Left ventricle myocardium superior (tissue), 1 donor: ENCODE data around the gene S100A9. TPM values are rescaled to one million over a fixed set of nuclear protein-coding genes. Genes with fewer than 3 reads are reported as not detected.
"Not testable (repeated sequence)": the region's sequence is repeated elsewhere in the genome, so short reads cannot be mapped to it uniquely, and the experiment has no call there.

Experiments
- ATAC-seq: fragments of 200-7000 bp; cut with Tn5 transposase; one replicate; pipeline ENCODE4 v1.9.1; 2020; ENCODE audit warnings: mild to moderate bottlenecking, moderate library complexity
- DNase-seq: peaks from one replicate; pipeline ENCODE4 v3.0.0-alpha.2; 2020
- intact Hi-C: fragments of 100-400 bp; cut with micrococcal nuclease; formaldehyde crosslinking; loops from one replicate; pipeline ENCODE4 v1.11.0; 2022
- long read RNA-seq: library from polyadenylated mRNA; unstranded; transcript quantifications from one replicate; pipeline ENCODE4 v2.0.0, GENCODE V29; 2021
- total RNA-seq: library from RNA; stranded (reverse); fragmentation: NEBNext Ultra II Directional; extraction: Animal tissue kit (Norgen Biotek cat#: 25700); gene quantifications from one replicate; pipeline ENCODE4 v1.2.1, GENCODE V29; 2021
- donor health status: DM: no; HTN: yes; CAD: no; lungs with severe emphysema.

S100A9 gene
- 87.0 TPM for total RNA-seq
- long read RNA-seq, partial matches to known transcripts: 3 of 10 reads
- long read RNA-seq, other reads (novel, unspliced or antisense): 3 of 10 reads

DNA sequence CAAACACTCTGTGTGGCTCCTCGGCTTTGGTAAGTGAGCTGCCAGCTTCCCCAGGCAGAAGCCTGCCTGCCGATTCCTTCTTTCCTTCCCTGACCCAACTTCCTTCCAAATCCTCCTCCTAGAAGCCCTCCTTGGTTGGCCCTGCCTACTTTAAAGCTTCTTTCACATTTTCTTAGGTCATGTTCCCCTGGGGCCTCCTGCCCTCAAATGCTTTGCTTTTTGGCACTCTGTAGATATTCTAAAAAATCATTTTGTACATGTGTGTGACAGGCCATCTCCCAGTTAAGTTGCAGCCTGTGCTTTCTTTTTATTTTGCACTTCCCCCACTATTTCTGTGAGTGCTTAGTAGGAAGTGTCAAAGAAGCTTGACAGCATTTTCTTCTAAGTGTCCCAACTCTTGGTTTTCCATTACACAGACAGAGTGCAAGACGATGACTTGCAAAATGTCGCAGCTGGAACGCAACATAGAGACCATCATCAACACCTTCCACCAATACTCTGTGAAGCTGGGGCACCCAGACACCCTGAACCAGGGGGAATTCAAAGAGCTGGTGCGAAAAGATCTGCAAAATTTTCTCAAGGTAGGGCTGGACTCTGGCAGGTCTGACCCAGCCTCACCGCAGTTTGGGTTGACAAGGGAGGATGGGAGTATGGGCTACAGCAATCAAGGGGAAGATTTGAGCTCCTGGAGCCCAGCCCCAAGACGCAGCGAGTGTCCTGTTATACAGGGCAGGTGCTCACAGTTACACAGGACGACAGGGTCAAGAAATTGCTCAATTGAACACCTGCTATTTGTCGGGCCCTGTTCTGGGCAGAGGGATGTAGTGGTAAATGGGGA lies at the start of gene S100A9:
Gene S100A9, plus strand, starts transcription at position 2 of the 838 bp plus-strand sequence. Its CDS starts 430 bp downstream, at position 432.
- DNase-seq: no peak
- ATAC-seq: no peak
- intact Hi-C loops: no loop called here

DNA sequence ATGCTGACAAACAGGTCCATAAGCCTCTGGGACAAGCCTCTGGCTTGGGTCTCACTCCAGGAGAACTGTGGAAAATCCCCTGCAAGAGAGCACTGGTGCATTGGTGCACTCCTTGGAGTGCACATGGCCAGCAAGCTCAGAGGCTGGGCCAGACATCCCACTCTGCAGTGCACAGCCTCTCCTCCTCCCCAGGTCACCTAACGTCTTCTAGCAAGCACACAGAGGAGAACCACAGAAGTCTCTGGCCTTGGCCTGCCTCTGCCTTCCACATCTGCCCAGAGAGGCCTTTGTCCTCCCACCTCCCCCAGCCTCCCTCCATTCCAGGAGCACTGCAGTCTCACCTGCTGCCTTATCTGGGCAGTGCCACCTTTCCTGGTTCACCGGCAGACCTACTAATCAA lies 49.1 kb upstream of the S100A9 start:
- DNase-seq (no peak), ATAC-seq (no peak)
- intact Hi-C loops: no loop called here

DNA sequence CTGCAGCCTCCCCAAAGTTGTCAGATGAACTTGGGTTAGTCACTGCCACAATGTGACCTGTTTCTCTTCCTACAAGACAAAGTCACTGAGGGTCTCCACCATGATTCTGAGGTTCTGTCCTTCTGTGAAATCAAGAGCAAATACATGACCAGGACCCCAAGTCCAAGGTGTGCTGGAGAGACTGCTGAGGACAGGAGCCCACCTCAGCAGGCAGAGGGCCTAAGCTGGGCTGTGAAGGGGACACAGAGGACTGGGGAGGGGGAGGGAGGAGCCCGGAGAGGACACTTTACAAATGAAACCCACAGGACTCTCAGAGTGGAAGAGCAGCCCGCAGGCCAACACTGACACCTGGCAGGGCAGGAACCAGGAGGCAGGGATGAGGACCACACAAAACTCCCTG lies 48.2 kb upstream of the S100A9 start:
- intact Hi-C loops: no loop called here
- ATAC-seq: no peak

DNA sequence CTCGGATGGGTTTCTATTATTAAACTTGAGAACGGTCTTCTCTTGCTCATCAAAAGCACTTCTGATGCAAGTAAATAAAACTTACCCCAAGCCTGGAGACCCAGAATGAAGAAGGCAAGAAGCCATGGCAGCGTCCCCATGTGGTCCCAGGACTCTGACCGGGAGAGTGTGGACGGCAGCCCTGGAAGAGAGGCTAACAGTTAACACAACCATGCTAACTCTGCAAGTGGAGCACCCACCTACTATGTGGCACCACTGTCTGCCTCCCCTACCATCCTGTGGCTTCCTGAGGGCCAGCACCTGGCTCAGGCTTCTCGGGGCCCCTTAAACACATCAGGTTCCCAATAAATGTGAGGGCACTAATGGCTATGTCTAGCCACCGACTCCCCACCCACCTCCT lies 47.1 kb upstream of the S100A9 start:
- intact Hi-C loops: no loop called here
- DNase-seq (no peak), ATAC-seq (no peak)

More for the DNA sequence above, 48.2 kb upstream of the S100A9 start:
- DNase-seq: no peak

DNA sequence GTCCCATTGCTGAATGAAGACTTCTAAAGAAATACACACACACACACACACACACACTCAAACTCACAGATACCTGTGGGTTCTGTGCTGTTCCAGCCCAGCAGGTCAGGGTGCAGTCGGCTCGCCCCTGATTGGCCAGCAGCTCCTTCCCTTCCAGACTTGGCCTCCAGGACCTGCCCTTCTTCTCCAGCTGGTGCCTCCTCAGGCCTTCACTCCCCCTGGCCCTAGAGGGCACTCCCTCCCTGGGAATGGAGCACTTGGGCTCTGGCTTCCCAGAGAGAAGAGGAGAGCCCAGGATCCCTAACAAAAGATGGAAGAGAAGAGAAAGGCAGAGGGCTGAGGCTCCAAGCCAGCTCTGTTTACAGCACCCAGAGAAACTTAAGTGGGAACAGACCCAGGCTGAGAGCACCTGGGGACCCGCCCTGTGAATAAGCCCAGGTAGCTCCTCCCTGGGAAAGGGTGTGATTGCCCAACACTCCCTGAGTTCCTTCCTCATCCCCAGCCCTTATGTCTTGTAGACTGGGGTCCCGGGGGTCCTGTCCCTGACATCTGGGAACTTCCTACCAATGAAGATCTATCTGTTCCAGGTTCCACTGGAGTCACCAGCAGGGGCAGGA lies 45.0 kb upstream of the S100A9 start, which contains the start of gene PGLYRP3:
Gene PGLYRP3, minus strand, starts transcription at position 383 of the 617 bp plus-strand sequence. CDS start 2,287 bp downstream, outside the sequence.
- ATAC-seq (no peak), DNase-seq (no peak)
- intact Hi-C loops: no loop called here

DNA sequence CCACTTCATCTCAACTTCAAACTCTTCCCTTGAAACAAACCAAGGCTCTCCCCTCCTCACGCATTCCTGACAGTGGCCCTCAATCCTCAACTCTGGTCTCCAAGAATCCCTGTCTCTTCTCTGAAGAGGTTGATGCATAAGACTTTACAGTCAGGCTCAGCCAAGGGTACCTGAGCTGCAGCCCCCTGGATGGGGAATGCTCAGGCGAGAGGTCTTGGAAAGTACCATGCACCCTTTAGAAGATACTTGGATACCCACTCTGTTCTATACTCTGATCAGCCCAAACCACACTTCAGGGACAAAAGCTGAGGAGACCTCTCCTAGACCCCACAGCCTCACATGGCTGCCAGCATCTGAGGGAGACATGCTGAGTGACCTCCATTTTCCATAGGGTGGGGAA lies 44.4 kb upstream of the S100A9 start:
- DNase-seq (no peak), ATAC-seq (no peak)
- intact Hi-C loops: no loop called here

DNA sequence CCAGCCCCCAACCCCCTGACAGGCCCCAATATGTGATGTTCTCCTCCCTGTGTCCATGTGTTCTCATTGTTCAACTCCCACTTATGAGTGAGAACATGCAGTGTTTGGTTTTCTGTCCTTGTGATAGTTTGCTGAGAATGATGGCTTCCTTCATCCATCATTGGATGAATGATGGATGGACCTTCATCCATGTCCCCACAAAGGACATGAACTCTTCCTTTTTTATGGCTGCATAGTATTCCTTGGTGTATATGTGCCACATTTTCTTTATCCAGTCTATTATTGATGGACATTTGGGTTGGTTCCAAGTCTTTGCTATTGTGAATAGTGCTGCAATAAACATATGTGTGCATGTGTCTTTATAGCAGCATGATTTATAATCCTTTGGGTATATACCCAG lies 43.3 kb upstream of the S100A9 start:
- DNase-seq, ATAC-seq, intact Hi-C loops: not testable (repeated sequence)

DNA sequence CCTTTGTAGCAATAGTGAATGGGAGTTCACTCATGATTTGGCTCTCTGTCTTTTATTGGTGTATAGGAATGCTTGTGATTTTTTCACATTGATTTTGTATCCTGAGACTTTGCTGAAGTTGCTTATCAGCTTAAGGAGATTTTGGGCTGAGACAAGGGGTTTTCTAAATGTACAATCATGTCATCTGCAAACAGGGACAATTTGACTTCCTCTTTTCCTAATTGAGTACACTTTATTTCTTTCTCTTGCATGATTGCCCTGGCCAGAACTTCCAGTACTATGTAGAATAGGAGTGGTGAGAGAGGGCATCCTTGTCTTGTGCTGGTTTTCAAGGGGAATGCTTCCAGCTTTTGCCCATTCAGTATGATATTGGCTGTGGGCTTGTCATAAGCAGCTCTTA lies 41.6 kb upstream of the S100A9 start:
- ATAC-seq, intact Hi-C loops, DNase-seq: not testable (repeated sequence)

DNA sequence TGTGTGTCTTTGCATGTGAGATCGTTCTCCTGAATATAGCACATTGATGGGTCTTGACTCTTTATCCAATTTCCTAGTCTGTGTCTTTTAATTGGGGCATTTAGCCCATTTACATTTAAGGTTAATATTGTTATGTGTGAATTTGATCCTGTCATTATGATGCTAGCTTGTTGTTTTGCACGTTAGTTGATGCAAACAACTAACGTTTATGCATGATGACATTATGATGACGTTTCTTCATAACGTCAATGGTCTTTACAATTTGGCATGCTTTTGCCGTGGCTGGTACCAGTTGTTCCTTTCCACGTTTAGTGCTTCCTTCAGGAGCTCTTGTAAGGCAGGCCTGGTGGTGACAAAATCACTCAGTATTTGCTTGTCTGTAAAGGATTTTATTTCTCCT lies 39.5 kb upstream of the S100A9 start:
- DNase-seq, intact Hi-C loops, ATAC-seq: not testable (repeated sequence)

DNA sequence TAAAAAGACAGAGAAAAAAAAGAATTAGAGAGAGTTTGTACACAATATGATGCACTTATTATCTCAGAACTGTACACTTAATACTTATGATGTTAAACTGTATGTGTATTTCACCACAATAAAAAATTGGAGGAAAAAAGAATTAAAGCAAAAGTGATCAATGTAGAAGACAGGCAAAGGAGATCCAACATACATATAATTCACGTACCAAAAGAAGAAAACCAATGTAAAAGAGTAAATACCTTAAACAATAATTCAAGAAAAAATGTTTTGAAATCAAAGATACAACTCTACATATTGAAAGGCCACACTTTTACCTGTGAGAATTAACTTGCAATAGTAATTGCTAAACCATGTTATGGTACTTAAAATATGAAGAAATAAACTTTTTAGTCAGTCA lies 35.1 kb upstream of the S100A9 start:
- DNase-seq: no peak
- ATAC-seq: no peak
- intact Hi-C loops: no loop called here

DNA sequence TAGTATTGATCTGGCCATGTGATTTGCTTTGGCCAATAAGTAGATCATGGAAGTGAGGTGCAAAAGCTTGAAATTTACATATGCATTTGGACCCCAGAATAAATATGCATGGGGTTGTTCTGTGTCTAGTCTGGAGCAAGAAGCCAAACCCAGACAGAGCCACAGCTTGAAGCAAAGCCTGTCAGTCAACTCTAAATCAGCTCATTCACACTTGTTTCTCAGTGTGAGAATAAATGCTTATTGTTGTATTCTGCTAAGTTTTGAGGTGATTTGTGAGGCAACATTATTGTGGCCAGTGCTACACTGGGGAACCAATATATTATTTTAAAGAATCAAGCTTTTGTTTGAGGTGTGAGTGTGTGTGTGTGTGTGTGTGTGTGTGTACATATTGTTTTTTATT lies 32.7 kb upstream of the S100A9 start:
- DNase-seq (no peak), ATAC-seq (no peak)
- intact Hi-C loops: no loop called here

DNA sequence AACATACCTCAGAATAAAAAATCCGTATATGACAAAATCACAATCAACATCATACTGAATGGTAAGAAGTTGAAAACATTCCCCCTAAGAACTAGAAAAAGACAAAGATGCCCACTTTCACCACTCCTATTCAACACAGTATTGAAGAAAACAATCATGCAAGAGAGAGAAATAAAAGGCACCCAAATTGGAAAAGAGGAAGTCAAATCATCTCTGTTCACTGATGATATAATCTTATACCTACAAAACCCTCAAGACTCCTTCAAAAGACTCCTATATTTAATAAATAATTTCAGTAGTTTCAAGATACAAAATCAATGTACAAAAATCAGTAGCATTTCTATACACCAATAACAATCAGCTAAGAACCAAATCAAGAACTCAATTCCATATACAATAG lies 23.8 kb upstream of the S100A9 start:
- intact Hi-C loops: no loop called here
- DNase-seq (no peak), ATAC-seq (no peak)

DNA sequence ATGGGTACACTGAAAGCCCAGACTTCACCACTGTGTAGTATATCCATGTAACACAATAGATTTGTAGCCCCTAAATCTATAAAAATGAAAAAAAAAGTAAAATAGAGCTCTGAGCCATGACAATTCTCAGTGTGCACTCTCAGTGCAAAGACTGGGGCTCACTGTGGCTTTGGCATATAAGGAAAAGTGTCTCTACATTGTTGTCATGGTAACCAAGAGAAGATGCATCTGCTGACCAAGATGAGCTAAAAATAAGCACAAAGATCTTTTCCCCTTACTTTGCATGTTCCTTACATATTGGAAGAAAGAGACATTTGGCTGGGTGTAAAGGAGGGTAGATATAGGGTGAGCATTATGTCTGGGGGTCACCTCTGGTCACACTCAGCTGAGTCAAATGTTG lies 21.0 kb upstream of the S100A9 start:
- ATAC-seq (no peak), DNase-seq (no peak)
- intact Hi-C loops: no loop called here

DNA sequence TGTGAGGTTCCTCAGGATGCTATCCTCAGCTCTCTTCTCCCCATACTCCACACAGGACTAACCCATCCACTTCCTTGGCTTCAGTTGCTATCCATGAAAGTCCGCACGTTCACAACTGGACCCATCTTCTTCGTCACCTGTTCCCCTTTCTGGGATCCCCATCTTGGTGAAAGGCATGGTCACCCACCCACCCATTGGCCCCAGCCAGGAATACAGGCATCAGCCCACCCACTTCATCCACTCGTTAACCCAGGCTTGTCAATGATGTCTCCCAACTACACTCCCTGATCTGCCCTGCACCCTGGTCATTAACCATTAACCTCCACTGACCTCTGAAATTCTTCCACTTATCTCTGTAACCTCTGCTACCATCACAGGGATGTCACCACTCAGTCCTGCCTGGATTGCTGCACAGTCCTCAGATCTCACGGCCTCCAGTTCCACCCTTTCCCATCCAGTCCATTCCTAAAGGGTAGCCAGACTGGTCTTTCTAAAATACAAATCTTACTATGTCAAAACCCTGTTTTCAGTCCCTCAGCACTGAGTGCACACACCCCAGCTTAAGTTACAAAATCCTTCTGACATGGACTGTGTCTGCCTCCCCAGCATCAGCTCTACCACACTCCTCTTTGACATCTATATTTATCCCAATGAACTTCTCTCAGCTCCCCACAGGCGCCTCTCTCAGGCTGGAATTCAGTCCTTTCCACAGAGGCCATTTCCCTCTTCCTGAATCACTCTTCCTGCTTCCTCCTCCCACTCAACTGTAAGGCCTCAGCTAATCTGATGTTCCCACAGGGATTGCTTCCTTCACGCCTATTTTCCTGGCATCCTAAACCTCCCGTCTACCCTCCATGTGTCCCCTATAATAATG lies 19.4 kb upstream of the S100A9 start:
- DNase-seq (no peak), ATAC-seq (no peak)
- intact Hi-C loops: no loop called here

DNA sequence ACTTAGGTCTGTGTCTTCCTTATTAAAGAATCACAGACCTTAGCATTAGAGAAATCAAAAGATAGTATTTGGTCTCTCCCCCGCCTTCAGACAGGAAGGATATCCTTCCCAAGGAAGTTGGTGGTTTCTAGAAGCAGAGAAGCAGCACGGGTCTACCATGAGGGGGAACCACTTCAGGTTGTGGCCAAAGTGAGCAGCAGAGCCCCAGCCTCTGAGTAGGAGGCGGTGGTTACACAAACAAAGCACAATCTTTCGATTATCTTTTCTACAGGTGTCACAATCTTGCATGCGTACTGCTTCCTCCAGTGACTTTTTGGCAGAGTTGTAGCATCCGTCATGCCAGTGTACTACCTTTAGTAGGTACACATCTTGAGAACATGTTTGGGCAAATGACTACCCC lies 17.9 kb upstream of the S100A9 start:
- ATAC-seq (no peak), DNase-seq (no peak)
- intact Hi-C loops: no loop called here

DNA sequence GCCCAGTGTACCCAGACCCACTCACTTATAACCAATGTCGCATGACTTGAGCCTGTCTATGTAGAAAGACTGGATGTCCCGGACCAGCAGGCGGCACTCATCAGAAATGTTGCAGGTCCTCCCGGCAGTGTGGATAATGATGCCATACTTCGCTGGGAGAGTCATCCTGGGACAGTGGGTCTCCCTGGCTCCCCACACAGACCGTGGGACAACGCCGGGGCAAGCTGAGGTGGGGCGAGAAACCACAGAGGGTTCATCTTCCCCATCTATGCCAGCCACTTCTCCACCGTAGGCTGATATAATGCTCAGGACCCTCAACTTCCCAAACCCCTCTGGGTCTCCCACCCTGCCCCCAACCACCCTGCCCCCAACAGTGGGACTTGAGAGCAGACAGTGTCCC lies 17.3 kb upstream of the S100A9 start:
- ATAC-seq (no peak), DNase-seq (no peak)
- intact Hi-C loops: no loop called here

DNA sequence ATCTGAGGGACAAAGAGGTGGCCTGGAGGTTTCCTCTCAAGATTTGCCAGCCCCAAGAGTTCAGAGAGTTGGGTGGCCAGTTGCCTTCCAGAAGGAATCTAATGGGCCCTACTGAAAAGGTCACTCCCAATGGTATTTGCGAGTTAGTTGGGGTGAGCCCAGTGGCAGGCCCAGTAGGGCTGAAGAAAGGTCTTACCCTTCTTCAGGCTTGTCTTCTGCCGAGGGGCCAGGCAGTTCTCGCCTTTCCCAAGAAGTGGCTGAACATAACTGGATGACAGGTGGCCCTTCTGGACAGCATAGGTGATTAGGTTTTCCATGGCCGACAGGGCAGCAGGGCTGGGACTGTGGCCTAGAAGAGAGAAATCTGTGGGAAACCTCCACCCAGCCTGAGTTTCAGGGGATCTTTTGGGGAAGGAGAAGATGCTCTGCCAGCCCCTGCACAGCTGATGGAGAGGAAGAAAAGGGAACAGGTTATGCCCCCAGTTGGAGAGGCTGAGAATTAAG lies 16.2 kb upstream of the S100A9 start:
- intact Hi-C loops: no loop called here
- ATAC-seq: no peak
- DNase-seq: no peak

DNA sequence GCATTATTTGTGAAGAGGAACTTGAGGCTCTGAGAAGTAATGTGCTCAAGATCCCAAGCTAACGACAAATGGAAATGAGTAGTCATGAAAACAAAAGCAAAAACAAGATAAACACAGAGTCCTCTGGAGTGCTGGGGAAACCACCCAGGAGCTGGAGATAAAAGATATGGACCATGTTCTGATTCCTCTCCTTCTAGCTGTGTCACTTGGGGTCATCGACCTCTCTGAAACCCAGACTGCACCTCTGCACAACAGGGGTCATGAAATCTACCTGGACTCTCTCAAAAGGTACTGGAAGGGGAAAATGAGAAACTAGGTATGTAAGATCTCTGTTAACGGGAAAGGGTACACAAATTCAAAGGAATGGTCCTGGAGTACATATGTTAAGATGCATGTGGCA lies 15.5 kb upstream of the S100A9 start:
- DNase-seq: no peak
- no peak for ATAC-seq
- intact Hi-C loops: no loop called here

DNA sequence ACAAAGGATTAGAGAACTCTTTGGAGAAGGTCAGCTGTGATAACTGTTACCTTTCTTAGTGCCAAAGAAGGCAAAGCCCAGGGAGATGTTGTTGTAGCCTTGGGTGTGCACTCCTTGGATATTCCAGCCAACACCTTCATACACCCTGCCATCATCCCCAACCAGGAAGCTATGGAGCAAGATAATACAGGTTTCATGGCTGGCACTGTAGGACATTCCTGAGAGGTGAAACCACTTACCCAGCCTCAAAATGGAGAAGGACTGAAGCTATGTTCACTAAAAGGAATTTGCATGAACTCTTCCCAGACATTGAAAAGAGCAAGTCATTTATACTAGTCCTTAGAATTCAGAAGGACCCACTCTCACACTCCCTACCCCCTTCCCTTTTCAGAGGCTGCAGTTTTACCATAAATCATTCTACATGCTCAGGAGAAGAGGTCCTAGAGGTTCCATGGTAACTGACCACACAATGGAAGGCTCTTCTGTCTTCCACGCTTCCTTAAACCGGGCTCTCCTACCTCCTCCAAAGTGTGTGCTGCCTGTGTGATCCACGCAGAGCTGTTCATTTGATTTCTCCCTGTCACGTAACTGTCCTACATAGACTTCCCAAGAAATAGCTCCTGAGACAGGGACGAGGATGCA lies 14.5 kb upstream of the S100A9 start:
- intact Hi-C loops: no loop called here
- ATAC-seq (no peak), DNase-seq (no peak)
